ENCODE measurements around the gene SST. TPM values are rescaled to one million over a fixed set of nuclear protein-coding genes. Genes with fewer than 3 reads are reported as not detected.

Gene SST
- total and polyA plus RNA-seq, 2 of the 13 experiments (the other 11 are each of a cell fraction or from before 2014, with no cell fraction given): not detected

GRCh38 chr3:187667526-187667925 is 2.7 kb downstream of the SST start (continued):
- TF ChIP-seq HNF1A (IDR thresholded peaks at IDR 0.05; ENCODE audit: low read depth): peak; percentile 47; the same call in 1 of the 2 replicates
- TF ChIP-seq HNF1A (CRISPR knock-in tag; IDR thresholded peaks at IDR 0.05; ENCODE audit: borderline replicate concordance): no peak
- TF ChIP-seq TBX2 (CRISPR knock-in tag; IDR thresholded peaks at IDR 0.05; ENCODE audit: borderline replicate concordance): no peak
- no peak for TF ChIP-seq ZFP90 (CRISPR knock-in tag; IDR thresholded peaks at IDR 0.05; ENCODE audit: borderline replicate concordance)
- no peak for TF ChIP-seq TAF1 (CRISPR knock-in tag; IDR thresholded peaks at IDR 0.05)
- no peak for TF ChIP-seq ZNF570 (CRISPR knock-in tag; IDR thresholded peaks at IDR 0.05; ENCODE audit: borderline replicate concordance)
- TF ChIP-seq KAT8 (CRISPR knock-in tag; IDR thresholded peaks at IDR 0.05): no peak
- TF ChIP-seq ISL2 (CRISPR knock-in tag; IDR thresholded peaks at IDR 0.05): peak; percentile 54; the same call in 1 of the 2 replicates
- TF ChIP-seq ZNF841 (CRISPR knock-in tag; IDR thresholded peaks at IDR 0.05; ENCODE audit: borderline replicate concordance): no peak
- no peak for TF ChIP-seq KLF9 (CRISPR knock-in tag; IDR thresholded peaks at IDR 0.05; ENCODE audit: low read depth)

Data from HepG2 (cell line).